H1 (cell line): ENCODE results near the gene STIM1. TPM values are rescaled to one million over a fixed set of nuclear protein-coding genes. Genes with fewer than 3 reads are reported as not detected.

ENCODE experiments used
- BRCA1 ChIP-seq: IDR thresholded peaks from 2 replicates; pipeline ENCODE4 v1.6.1; 2012; ENCODE audit warnings: low read depth, low read length, improper control_type of control experiment
- CBX5 ChIP-seq: fragments of 300-800, 300-1000 bp; sonication (generic); IDR thresholded peaks from 2 replicates; pipeline ENCODE4 v1.7.1; 2016; ENCODE audit warnings: antibody characterized with exemption, low read length, low read depth
- KDM5A ChIP-seq: fragments of 200-600 bp; IDR thresholded peaks from 2 replicates; pipeline ENCODE4 v1.7.1; 2012; ENCODE audit warnings: mild to moderate bottlenecking, low read length, inconsistent platforms, mixed read lengths
- NANOG ChIP-seq: IDR thresholded peaks from 2 replicates; pipeline ENCODE4 v1.6.1; 2011; ENCODE audit warnings: low read length, low read depth, mild to moderate bottlenecking, inconsistent platforms; ENCODE audit not compliant: insufficient read depth, poor library complexity, severe bottlenecking
- PHF8 ChIP-seq: fragments of 200-600 bp; sonication (generic); conservative IDR thresholded peaks from 2 replicates; pipeline ENCODE4 v1.7.1; 2012; ENCODE audit warnings: low read depth, mild to moderate bottlenecking, inconsistent platforms, low read length, moderate library complexity
- POLR2A ChIP-seq, 2 experiments: IDR thresholded peaks; 1 replicate in 1 of 2; 2 replicates in 1 of 2; pipeline ENCODE4 v1.6.1; 2011; ENCODE audit warnings: low read depth in 2 of 2, low read length in 2 of 2, mild to moderate bottlenecking in 2 of 2; ENCODE audit errors: control extremely low read depth in 1 of 2
- POU5F1 ChIP-seq: IDR thresholded peaks from 2 replicates; pipeline ENCODE4 v1.6.1; 2011; ENCODE audit warnings: low read depth, mild to moderate bottlenecking, low read length, moderate library complexity
- RAD21 ChIP-seq, 2 experiments: IDR thresholded peaks in 1 of 2; conservative IDR thresholded peaks in 1 of 2; 2 replicates each; pipeline ENCODE4 v1.6.1; 2011; ENCODE audit warnings: low read depth in 2 of 2, low read length in 2 of 2, improper control_type of control experiment in 1 of 2, inconsistent platforms in 1 of 2, mild to moderate bottlenecking in 1 of 2, moderate library complexity in 1 of 2
- SIX5 ChIP-seq: IDR thresholded peaks from 2 replicates; pipeline ENCODE4 v1.6.1; 2011; ENCODE audit warnings: mild to moderate bottlenecking, low read depth, low read length
- SP1 ChIP-seq: IDR thresholded peaks from 2 replicates; pipeline ENCODE4 v1.6.1; 2011; ENCODE audit warnings: low read depth, low read length
- polyA plus RNA-seq, 7 experiments: library from polyadenylated mRNA; depleted of rRNA in 3 of 7; stranded (reverse) in 5 of 7; unstranded in 2 of 7; fragments of >200 nt in 5 of 7; fragments of 200-250 nt in 2 of 7; gene quantifications; 1 replicate in 5 of 7; 2 replicates in 1 of 7; 4 replicates in 1 of 7; pipeline versions ENCODE4 v1.2.1 to v1.2.3, GENCODE V29; 2011 to 2013; ENCODE audit warnings: missing spikeins in 2 of 7, mixed read lengths in 2 of 7
- total RNA-seq: library from RNA; stranded (reverse); fragmentation: NEBNext Ultra II Directional; extraction: Animal tissue kit (Norgen Biotek cat#: 25700); gene quantifications from 2 replicates; pipeline ENCODE4 v1.2.1, GENCODE V29; 2021
- TF ChIP-seq, protein P1 (sequence below): IDR thresholded peaks from 2 replicates; pipeline ENCODE4 v1.6.1; 2012; ENCODE audit warnings: inconsistent platforms

The STIM1 gene
- total and polyA plus RNA-seq, 2 of the 8 experiments (the other 6 are each of a cell fraction or from before 2014, with no cell fraction given), result 11.1 to 12.2 TPM

DNA sequence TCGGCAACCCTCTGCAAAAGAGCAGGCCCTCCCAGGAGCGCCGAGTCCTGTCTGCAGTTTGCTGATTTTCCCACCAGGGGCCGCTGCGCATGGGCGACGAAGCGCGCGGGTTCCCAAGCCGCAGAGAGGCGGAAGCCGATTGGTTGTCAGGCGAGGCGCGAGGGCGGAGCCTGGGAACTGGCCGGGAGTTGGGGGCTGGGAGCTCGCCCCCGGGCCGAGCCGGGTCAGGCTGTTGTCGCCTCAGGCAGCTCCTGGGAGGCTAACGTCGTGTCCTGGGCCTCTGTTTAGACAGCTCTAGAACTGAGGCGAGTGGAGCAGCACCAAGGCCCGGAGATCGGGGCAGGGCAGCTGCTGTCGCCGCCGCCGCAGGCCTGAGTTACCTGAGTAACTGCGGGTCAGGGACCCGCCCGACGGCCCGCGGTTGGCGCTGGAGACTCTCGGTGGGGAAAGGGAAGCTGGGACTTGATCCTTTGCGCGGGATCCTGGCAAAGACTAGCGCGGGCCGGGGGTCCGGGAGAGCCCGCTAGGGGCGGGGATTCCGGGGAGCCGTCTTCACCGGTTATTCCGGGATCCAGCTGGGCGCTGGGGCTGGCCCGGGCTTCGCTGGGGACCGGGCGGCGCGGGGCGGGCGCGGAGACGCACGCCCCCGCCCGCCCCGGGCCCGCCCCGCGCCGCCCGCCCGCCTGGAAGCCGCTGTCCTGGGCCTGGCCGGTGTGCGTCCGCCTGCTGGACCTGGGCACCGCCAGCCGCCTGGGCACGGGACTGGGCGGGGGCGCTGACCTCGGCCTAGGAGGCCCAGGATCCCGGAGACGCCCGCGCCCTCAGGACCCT, at the start of gene STIM1 (continued):
- TF ChIP-seq PHF8, result peak; percentile 59; the same call in 1 of the 2 replicates
- no peak for TF ChIP-seq CBX5
- no peak for TF ChIP-seq POU5F1
- no peak for TF ChIP-seq BRCA1
- no peak for TF ChIP-seq SIX5
- TF ChIP-seq NANOG, result no peak
- TF ChIP-seq POLR2A (IDR thresholded peaks at IDR 0.05; ENCODE audit: control extremely low read depth in 1 of 2, low read depth in 2 of 2, low read length in 2 of 2), result peak in 1 of 2 experiments; percentile 52; a peak in 1 of 3 replicates
- TF ChIP-seq KDM5A, result no peak
- TF ChIP-seq RAD21 (IDR thresholded peaks at IDR 0.05 in 1 of 2, conservative IDR thresholded peaks at IDR 0.05 in 1 of 2; ENCODE audit: low read depth in 2 of 2, low read length in 2 of 2), result peak; percentile 74 to 85
- TF ChIP-seq, protein P1, sequence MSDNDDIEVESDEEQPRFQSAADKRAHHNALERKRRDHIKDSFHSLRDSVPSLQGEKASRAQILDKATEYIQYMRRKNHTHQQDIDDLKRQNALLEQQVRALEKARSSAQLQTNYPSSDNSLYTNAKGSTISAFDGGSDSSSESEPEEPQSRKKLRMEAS, result peak; percentile 50
- TF ChIP-seq SP1, result no peak; the same call in 1 of the 2 replicates
